SK-N-SH treated with all-trans-retinoic acid at 6 μM for 48 hours (cell line): ENCODE data around the gene VPS51.

Experiments used
- ATAC-seq: fragments of 200-7000 bp; cut with Tn5 transposase; 3 replicates; pipeline ENCODE4 v1.9.1; 2020; ENCODE audit warnings: mild to moderate bottlenecking, moderate library complexity
- ARNTL ChIP-seq: fragments of 450-650 bp; formaldehyde crosslinking; IDR thresholded peaks from 2 replicates; pipeline ENCODE4 v1.5.0; 2020; ENCODE audit warnings: low read depth, mild to moderate bottlenecking, moderate library complexity, borderline replicate concordance
- BACH2 ChIP-seq: fragments of 250-450 bp; sonication (Bioruptor Pico); IDR thresholded peaks from 2 replicates; pipeline ENCODE4 v1.9.0; 2021; ENCODE audit warnings: mild to moderate bottlenecking, borderline replicate concordance
- CREB5 ChIP-seq: fragments of 250-450 bp; sonication (Bioruptor Pico); IDR thresholded peaks from 2 replicates; pipeline ENCODE4 v1.5.1; 2020; ENCODE audit warnings: low read depth, mild to moderate bottlenecking, moderate library complexity
- CSDC2 ChIP-seq: fragments of 250-450 bp; sonication (Bioruptor Pico); IDR thresholded peaks from 2 replicates; pipeline ENCODE4 v1.5.0; 2020; ENCODE audit warnings: mild to moderate bottlenecking, moderate library complexity
- CSRNP3 ChIP-seq: fragments of 250-450 bp; sonication (Bioruptor Pico); IDR thresholded peaks from 2 replicates; pipeline ENCODE4 v1.5.1; 2021; ENCODE audit warnings: mild to moderate bottlenecking, moderate library complexity
- ESRRG ChIP-seq: fragments of 250-450 bp; sonication (Bioruptor Pico); IDR thresholded peaks from 2 replicates; pipeline ENCODE4 v1.6.1; 2021; ENCODE audit warnings: mild to moderate bottlenecking
- GLIS3 ChIP-seq: fragments of 250-450 bp; sonication (Bioruptor Pico); IDR thresholded peaks from 2 replicates; pipeline ENCODE4 v1.5.0; 2020; ENCODE audit warnings: mild to moderate bottlenecking, moderate library complexity
- ISL1 ChIP-seq: fragments of 250-450 bp; sonication (Bioruptor Pico); IDR thresholded peaks from 2 replicates; pipeline ENCODE4 v2.1.2; 2022; ENCODE audit warnings: mild to moderate bottlenecking, moderate library complexity
- OSR1 ChIP-seq: fragments of 250-450 bp; sonication (Bioruptor Pico); IDR thresholded peaks from 2 replicates; pipeline ENCODE4 v1.8.0; 2022; ENCODE audit warnings: moderate library complexity, mild to moderate bottlenecking, inconsistent platforms
- PATZ1 ChIP-seq: fragments of 250-450 bp; sonication (Bioruptor Pico); IDR thresholded peaks from 2 replicates; pipeline ENCODE4 v1.8.0; 2020; ENCODE audit warnings: mild to moderate bottlenecking, moderate library complexity, borderline replicate concordance
- POU6F1 ChIP-seq: fragments of 250-450 bp; sonication (Bioruptor Pico); IDR thresholded peaks from 2 replicates; pipeline ENCODE4 v1.8.0; 2021; ENCODE audit warnings: low read depth, mild to moderate bottlenecking, moderate library complexity, borderline replicate concordance
- RARB ChIP-seq: fragments of 250-450 bp; sonication (Bioruptor Pico); IDR thresholded peaks from 2 replicates; pipeline ENCODE4 v1.8.0; 2021; ENCODE audit warnings: mild to moderate bottlenecking, moderate library complexity
- SNAI2 ChIP-seq: fragments of 250-450 bp; sonication (Bioruptor Pico); IDR thresholded peaks from 2 replicates; pipeline ENCODE4 v1.5.0; 2020; ENCODE audit warnings: mild to moderate bottlenecking, moderate library complexity
- TCF4 ChIP-seq: fragments of 250-450 bp; sonication (Bioruptor Pico); IDR thresholded peaks from 2 replicates; pipeline ENCODE4 v1.8.0; 2021; ENCODE audit warnings: mild to moderate bottlenecking, moderate library complexity, borderline replicate concordance
- TOX ChIP-seq: fragments of 250-450 bp; sonication (Bioruptor Pico); IDR thresholded peaks from 2 replicates; pipeline ENCODE4 v1.8.0; 2021; ENCODE audit warnings: mild to moderate bottlenecking, moderate library complexity, borderline replicate concordance
- TSHZ2 ChIP-seq: fragments of 250-450 bp; sonication (Bioruptor Pico); IDR thresholded peaks from 2 replicates; pipeline ENCODE4 v1.5.0; 2020; ENCODE audit warnings: mild to moderate bottlenecking, moderate library complexity
- ZC3H10 ChIP-seq: fragments of 250-450 bp; sonication (Bioruptor Pico); IDR thresholded peaks from 2 replicates; pipeline ENCODE4 v1.5.1; 2021; ENCODE audit warnings: mild to moderate bottlenecking, moderate library complexity
- ZFP3 ChIP-seq: fragments of 250-450 bp; sonication (Bioruptor Pico); IDR thresholded peaks from 2 replicates; pipeline ENCODE4 v1.5.0; 2020; ENCODE audit warnings: mild to moderate bottlenecking, moderate library complexity
- ZFP30 ChIP-seq: fragments of 450-650 bp; formaldehyde crosslinking; IDR thresholded peaks from 2 replicates; pipeline ENCODE4 v1.5.0; 2022; ENCODE audit warnings: mild to moderate bottlenecking, moderate library complexity
- ZNF565 ChIP-seq: fragments of 450-650 bp; formaldehyde crosslinking; conservative IDR thresholded peaks from 2 replicates; pipeline ENCODE4 v1.5.0; 2020; ENCODE audit warnings: low read depth, mild to moderate bottlenecking, moderate library complexity
- ZNF70 ChIP-seq: fragments of 450-650 bp; formaldehyde crosslinking; IDR thresholded peaks from 2 replicates; pipeline ENCODE4 v1.5.0; 2020; ENCODE audit warnings: mild to moderate bottlenecking, moderate library complexity
- ZNF8 ChIP-seq: fragments of 450-650 bp; formaldehyde crosslinking; IDR thresholded peaks from 2 replicates; pipeline ENCODE4 v1.5.0; 2020; ENCODE audit warnings: mild to moderate bottlenecking, moderate library complexity

Gene VPS51

GRCh38 chr11:65131895-65132237 lies 35.9 kb downstream of the VPS51 start:
- TF ChIP-seq ARNTL (CRISPR knock-in tag) (no peak), PATZ1 (CRISPR knock-in tag) (no peak), SNAI2 (no peak), CSRNP3 (no peak), ZC3H10 (CRISPR knock-in tag) (no peak), BACH2 (CRISPR knock-in tag) (no peak), RARB (CRISPR knock-in tag) (no peak), ZFP30 (CRISPR knock-in tag) (no peak), CREB5 (CRISPR knock-in tag) (no peak), OSR1 (no peak), POU6F1 (no peak), ISL1 (CRISPR knock-in tag) (no peak), ZNF8 (CRISPR knock-in tag) (no peak), GLIS3 (CRISPR knock-in tag) (no peak), ZNF70 (CRISPR knock-in tag) (no peak), ZNF565 (no peak), ESRRG (no peak), TCF4 (CRISPR knock-in tag) (no peak), ZFP3 (CRISPR knock-in tag) (no peak)
- TF ChIP-seq, all 23 proteins: peak for 0
- no peak for ATAC-seq

GRCh38 chr11:65132238-65132987 lies 36.4 kb downstream of the VPS51 start:
- ATAC-seq = no peak

More at GRCh38 chr11:65132238-65132987, 36.4 kb downstream of the VPS51 start:
- TF ChIP-seq CREB5 (CRISPR knock-in tag) (no peak), OSR1 (no peak), ESRRG (no peak), PATZ1 (CRISPR knock-in tag) (no peak), TOX (CRISPR knock-in tag) (no peak), ZNF70 (CRISPR knock-in tag) (no peak), ZNF8 (CRISPR knock-in tag) (no peak), RARB (CRISPR knock-in tag) (no peak), BACH2 (CRISPR knock-in tag) (no peak), ZFP30 (CRISPR knock-in tag) (no peak), CSRNP3 (no peak), GLIS3 (CRISPR knock-in tag) (no peak), SNAI2 (no peak), ZC3H10 (CRISPR knock-in tag) (no peak), ARNTL (CRISPR knock-in tag) (no peak), TSHZ2 (CRISPR knock-in tag) (no peak), TCF4 (CRISPR knock-in tag) (no peak), CSDC2 (no peak), ZFP3 (CRISPR knock-in tag) (no peak)
